WTC11 (cell line): ENCODE measurements around the gene MREG. TPM values are rescaled to one million over a fixed set of nuclear protein-coding genes. Genes with fewer than 3 reads are reported as not detected.

ENCODE experiments used
- ATAC-seq: fragments of 200-7000 bp; cut with Tn5 transposase; 2 replicates; pipeline ENCODE4 v1.10.0; 2021; ENCODE audit warnings: mild to moderate bottlenecking, moderate library complexity
- CTCF ChIA-PET: fragments of 300-600 bp; sonication (Branson Sonifier 250); formaldehyde crosslinking; loops from one replicate; lab custom pipeline; 2021; ENCODE audit warnings: antibody characterized with exemption; lab: Charles Lee
- POLR2A ChIA-PET: fragments of 350-600 bp; sonication (Branson Sonifier 250); formaldehyde crosslinking; loops from one replicate; lab custom pipeline; 2021; ENCODE audit warnings: antibody characterized with exemption; lab: Charles Lee
- DNase-seq: peaks from one replicate; pipeline ENCODE4 v3.0.0; 2021; ENCODE audit warnings: low spot score
- H3K27ac Mint-ChIP-seq: 2 replicates; pipeline ENCODE4 v1.8.0; 2021; ENCODE audit warnings: mixed read lengths
- H3K27me3 Mint-ChIP-seq: 2 replicates; pipeline ENCODE4 v1.8.0; 2021; ENCODE audit warnings: low read depth, mild to moderate bottlenecking, moderate library complexity, mixed read lengths
- H3K36me3 Mint-ChIP-seq: 2 replicates; pipeline ENCODE4 v1.8.0; 2021; ENCODE audit warnings: mixed read lengths
- H3K4me1 Mint-ChIP-seq: 2 replicates; pipeline ENCODE4 v1.8.0; 2022; ENCODE audit warnings: mixed read lengths
- H3K4me3 Mint-ChIP-seq: 2 replicates; pipeline ENCODE4 v1.8.0; 2021; ENCODE audit warnings: mild to moderate bottlenecking, moderate library complexity, mixed read lengths
- H3K9me3 Mint-ChIP-seq: 2 replicates; pipeline ENCODE4 v1.8.0; 2021; ENCODE audit warnings: mixed read lengths
- ATF1 ChIP-seq: sonication (generic); formaldehyde crosslinking; IDR thresholded peaks from 2 replicates; pipeline ENCODE4 v1.8.1; 2023; ENCODE audit warnings: mild to moderate bottlenecking, moderate library complexity, missing genetic modification reagents
- CBFB ChIP-seq: sonication (generic); formaldehyde crosslinking; IDR thresholded peaks from 2 replicates; pipeline ENCODE4 v1.8.1; 2022; ENCODE audit warnings: mild to moderate bottlenecking, low read depth, missing genetic modification reagents
- CTCF ChIP-seq: fragments of 200-600 bp; IDR thresholded peaks from 2 replicates; pipeline ENCODE4 v1.8.0; 2022; ENCODE audit warnings: antibody characterized with exemption
- GABPB1 ChIP-seq: sonication (generic); formaldehyde crosslinking; IDR thresholded peaks from 2 replicates; pipeline ENCODE4 v1.8.1; 2023; ENCODE audit warnings: mild to moderate bottlenecking, missing genetic modification reagents
- NFYB ChIP-seq: sonication (generic); formaldehyde crosslinking; conservative IDR thresholded peaks from 2 replicates; pipeline ENCODE4 v1.8.0; 2022; ENCODE audit warnings: low read depth, missing genetic modification reagents
- NR1H2 ChIP-seq: sonication (generic); formaldehyde crosslinking; IDR thresholded peaks from 2 replicates; pipeline ENCODE4 v1.9.0; 2021; ENCODE audit warnings: mild to moderate bottlenecking, moderate library complexity, missing genetic modification reagents
- NR2C2 ChIP-seq: sonication (generic); formaldehyde crosslinking; IDR thresholded peaks from 2 replicates; pipeline ENCODE4 v1.8.0; 2022; ENCODE audit warnings: mild to moderate bottlenecking, missing genetic modification reagents
- SP1 ChIP-seq: sonication (generic); formaldehyde crosslinking; conservative IDR thresholded peaks from 2 replicates; pipeline ENCODE4 v1.8.1; 2022; ENCODE audit warnings: missing genetic modification reagents
- ZMAT4 ChIP-seq: fragments of 250-450 bp; sonication (Bioruptor Pico); IDR thresholded peaks from 2 replicates; pipeline ENCODE4 v1.9.0; 2021; ENCODE audit warnings: mild to moderate bottlenecking
- ZNF263 ChIP-seq: sonication (generic); formaldehyde crosslinking; IDR thresholded peaks from 2 replicates; pipeline ENCODE4 v1.8.1; 2022; ENCODE audit warnings: low read depth, mild to moderate bottlenecking, moderate library complexity, missing genetic modification reagents
- ZNF317 ChIP-seq: sonication (generic); formaldehyde crosslinking; IDR thresholded peaks from 2 replicates; pipeline ENCODE4 v1.8.1; 2023; ENCODE audit warnings: low read depth, mild to moderate bottlenecking, moderate library complexity, missing genetic modification reagents, borderline replicate concordance
- ZNF396 ChIP-seq: fragments of 250-450 bp; sonication (Bioruptor Pico); IDR thresholded peaks from 2 replicates; pipeline ENCODE4 v1.8.0; 2021; ENCODE audit warnings: mild to moderate bottlenecking, moderate library complexity, borderline replicate concordance
- ZNF423 ChIP-seq: fragments of 250-450 bp; sonication (Bioruptor Pico); IDR thresholded peaks from 2 replicates; pipeline ENCODE4 v2.1.2; 2022; ENCODE audit warnings: mild to moderate bottlenecking, moderate library complexity
- total RNA-seq: library from RNA; stranded (reverse); gene quantifications from 3 replicates; pipeline ENCODE4 v1.2.3, GENCODE V29; 2021
- TF ChIP-seq, protein P1 (sequence below): sonication (generic); formaldehyde crosslinking; IDR thresholded peaks from 2 replicates; pipeline ENCODE4 v1.8.1; 2023; ENCODE audit warnings: mild to moderate bottlenecking, moderate library complexity, missing genetic modification reagents
- TF ChIP-seq, protein P2 (sequence below): fragments of 250-450 bp; sonication (Bioruptor Pico); IDR thresholded peaks from 2 replicates; pipeline ENCODE4 v1.9.0; 2021; ENCODE audit warnings: mild to moderate bottlenecking, borderline replicate concordance
- TF ChIP-seq, protein P3 (sequence below): fragments of 250-450 bp; sonication (Bioruptor Pico); IDR thresholded peaks from 2 replicates; pipeline ENCODE4 v1.8.0; 2021; ENCODE audit warnings: mild to moderate bottlenecking
- TF ChIP-seq, protein P4 (sequence below): fragments of 250-450 bp; sonication (Bioruptor Pico); IDR thresholded peaks from 2 replicates; pipeline ENCODE4 v2.1.2; 2022; ENCODE audit warnings: mild to moderate bottlenecking, moderate library complexity
- TF ChIP-seq, protein P5 (sequence below): sonication (generic); formaldehyde crosslinking; IDR thresholded peaks from 2 replicates; pipeline ENCODE4 v1.8.0; 2022; ENCODE audit warnings: mild to moderate bottlenecking, missing genetic modification reagents

The MREG gene
- total RNA-seq, 1 experiment from 2014 or later, result 23.8 TPM

GRCh38 chr2:215912299-215912842 lies 101.0 kb downstream of the MREG start:
- DNase-seq, result no peak
- CTCF ChIA-PET, result interaction anchor here (1.4 kb wide), 1 partner anchor 84 kb away, joined by 6 read pairs; no protein-coding TSS in a partner anchor
- no peaks in the 10 kb centered on the region; the same call in 1 of the 2 replicates for H3K27me3 Mint-ChIP-seq
- 0 out of 2 replicates have a peak, but pooled peaks have one; percentile 18 for TF ChIP-seq CTCF
- TF ChIP-seq ZNF423 (CRISPR knock-in tag), result no peak
- no peak for TF ChIP-seq CBFB (CRISPR knock-in tag)
- TF ChIP-seq, protein P1, sequence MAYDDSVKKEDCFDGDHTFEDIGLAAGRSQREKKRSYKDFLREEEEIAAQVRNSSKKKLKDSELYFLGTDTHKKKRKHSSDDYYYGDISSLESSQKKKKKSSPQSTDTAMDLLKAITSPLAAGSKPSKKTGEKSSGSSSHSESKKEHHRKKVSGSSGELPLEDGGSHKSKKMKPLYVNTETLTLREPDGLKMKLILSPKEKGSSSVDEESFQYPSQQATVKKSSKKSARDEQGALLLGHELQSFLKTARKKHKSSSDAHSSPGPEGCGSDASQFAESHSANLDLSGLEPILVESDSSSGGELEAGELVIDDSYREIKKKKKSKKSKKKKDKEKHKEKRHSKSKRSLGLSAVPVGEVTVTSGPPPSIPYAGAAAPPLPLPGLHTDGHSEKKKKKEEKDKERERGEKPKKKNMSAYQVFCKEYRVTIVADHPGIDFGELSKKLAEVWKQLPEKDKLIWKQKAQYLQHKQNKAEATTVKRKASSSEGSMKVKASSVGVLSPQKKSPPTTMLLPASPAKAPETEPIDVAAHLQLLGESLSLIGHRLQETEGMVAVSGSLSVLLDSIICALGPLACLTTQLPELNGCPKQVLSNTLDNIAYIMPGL, result no peak
- no peak for TF ChIP-seq ZNF396 (CRISPR knock-in tag)
- TF ChIP-seq, all 79 proteins: peak for 1
- ATAC-seq, result no peak
- H3K4me3 Mint-ChIP-seq, result no peak overlapping the region
- H3K36me3 Mint-ChIP-seq, result peaks cover 31% of the 10 kb centered on the region
- POLR2A ChIA-PET, result no interaction called here
- H3K27ac Mint-ChIP-seq, result no peak overlapping the region
- H3K9me3 Mint-ChIP-seq, result peaks cover 44% of the 10 kb centered on the region
- peaks cover 17% of the 10 kb centered on the region for H3K4me1 Mint-ChIP-seq

DNA sequence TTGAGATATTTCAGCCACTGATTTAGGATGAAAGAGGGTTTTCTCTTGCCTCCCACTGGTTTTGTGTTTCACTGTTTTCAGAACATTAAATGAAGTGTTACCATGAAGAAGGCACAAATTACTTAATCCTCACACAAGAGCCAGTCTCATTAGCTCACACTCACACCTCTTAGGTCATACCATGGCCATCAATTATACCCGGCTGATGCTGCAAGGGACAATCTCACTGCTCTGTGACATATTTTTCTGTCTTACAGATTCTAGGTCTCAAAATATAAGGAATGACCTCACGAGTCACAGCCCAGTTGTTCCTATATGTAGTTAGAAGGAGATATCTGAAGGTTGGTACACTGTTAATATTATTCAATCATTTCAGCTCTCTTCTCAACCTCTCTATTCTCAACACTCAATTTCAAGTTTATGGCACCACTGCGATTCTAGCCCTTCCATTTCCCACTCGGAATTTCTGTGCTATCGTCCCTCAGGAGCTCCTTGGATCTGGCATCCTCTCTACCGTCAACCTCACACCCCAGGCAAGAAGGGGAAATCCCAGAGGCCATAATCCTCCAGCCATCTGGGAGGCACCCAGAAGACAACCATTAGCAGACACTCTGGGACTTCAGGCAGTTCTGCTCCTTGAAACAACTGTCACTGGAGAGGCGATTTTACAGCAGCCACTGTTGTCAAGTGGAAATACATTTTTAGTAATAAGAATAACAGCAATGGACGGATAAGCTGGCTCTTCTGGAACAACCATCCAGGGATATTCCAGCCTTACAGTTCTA lies 101.9 kb downstream of the MREG start:
- ChIA-PET POLR2A (no interaction called here), CTCF (interaction anchor here (1.4 kb wide), 1 partner anchor 83 kb away, joined by 6 read pairs; no protein-coding TSS in a partner anchor)
- H3K4me1 Mint-ChIP-seq, result peaks cover 8% of the 10 kb centered on the region
- H3K9me3 Mint-ChIP-seq, result peaks cover 37% of the 10 kb centered on the region
- TF ChIP-seq, protein P2, sequence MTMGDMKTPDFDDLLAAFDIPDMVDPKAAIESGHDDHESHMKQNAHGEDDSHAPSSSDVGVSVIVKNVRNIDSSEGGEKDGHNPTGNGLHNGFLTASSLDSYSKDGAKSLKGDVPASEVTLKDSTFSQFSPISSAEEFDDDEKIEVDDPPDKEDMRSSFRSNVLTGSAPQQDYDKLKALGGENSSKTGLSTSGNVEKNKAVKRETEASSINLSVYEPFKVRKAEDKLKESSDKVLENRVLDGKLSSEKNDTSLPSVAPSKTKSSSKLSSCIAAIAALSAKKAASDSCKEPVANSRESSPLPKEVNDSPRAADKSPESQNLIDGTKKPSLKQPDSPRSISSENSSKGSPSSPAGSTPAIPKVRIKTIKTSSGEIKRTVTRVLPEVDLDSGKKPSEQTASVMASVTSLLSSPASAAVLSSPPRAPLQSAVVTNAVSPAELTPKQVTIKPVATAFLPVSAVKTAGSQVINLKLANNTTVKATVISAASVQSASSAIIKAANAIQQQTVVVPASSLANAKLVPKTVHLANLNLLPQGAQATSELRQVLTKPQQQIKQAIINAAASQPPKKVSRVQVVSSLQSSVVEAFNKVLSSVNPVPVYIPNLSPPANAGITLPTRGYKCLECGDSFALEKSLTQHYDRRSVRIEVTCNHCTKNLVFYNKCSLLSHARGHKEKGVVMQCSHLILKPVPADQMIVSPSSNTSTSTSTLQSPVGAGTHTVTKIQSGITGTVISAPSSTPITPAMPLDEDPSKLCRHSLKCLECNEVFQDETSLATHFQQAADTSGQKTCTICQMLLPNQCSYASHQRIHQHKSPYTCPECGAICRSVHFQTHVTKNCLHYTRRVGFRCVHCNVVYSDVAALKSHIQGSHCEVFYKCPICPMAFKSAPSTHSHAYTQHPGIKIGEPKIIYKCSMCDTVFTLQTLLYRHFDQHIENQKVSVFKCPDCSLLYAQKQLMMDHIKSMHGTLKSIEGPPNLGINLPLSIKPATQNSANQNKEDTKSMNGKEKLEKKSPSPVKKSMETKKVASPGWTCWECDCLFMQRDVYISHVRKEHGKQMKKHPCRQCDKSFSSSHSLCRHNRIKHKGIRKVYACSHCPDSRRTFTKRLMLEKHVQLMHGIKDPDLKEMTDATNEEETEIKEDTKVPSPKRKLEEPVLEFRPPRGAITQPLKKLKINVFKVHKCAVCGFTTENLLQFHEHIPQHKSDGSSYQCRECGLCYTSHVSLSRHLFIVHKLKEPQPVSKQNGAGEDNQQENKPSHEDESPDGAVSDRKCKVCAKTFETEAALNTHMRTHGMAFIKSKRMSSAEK, result no peak
- no peak for TF ChIP-seq ZNF263
- H3K4me3 Mint-ChIP-seq, result no peak overlapping the region
- H3K36me3 Mint-ChIP-seq, result peaks cover 28% of the 10 kb centered on the region
- H3K27me3 Mint-ChIP-seq, result no peaks in the 10 kb centered on the region; the same call in 1 of the 2 replicates
- H3K27ac Mint-ChIP-seq, result no peak overlapping the region
- DNase-seq (no peak), ATAC-seq (no peak)

- peaks cover 37% of the 10 kb centered on the region for H3K9me3 Mint-ChIP-seq
- CTCF ChIA-PET, result interaction anchor here (1.4 kb wide), 1 partner anchor 82 kb away, joined by 3 read pairs; no protein-coding TSS in a partner anchor
- POLR2A ChIA-PET, result no interaction called here
These were observed 103.2 kb downstream of the MREG start for GRCh38 chr2:215910180-215910579.

More at GRCh38 chr2:215910180-215910579, 103.2 kb downstream of the MREG start:
- Mint-ChIP-seq H3K4me1 (peaks cover under 1% of the 10 kb centered on the region; the same call in 1 of the 2 replicates), H3K27me3 (no peaks in the 10 kb centered on the region; the same call in 1 of the 2 replicates), H3K36me3 (peaks cover 26% of the 10 kb centered on the region), H3K27ac (no peak overlapping the region), H3K4me3 (no peak overlapping the region)
- no peak for TF ChIP-seq NR1H2 (CRISPR knock-in tag)
- no peak for TF ChIP-seq SP1 (CRISPR knock-in tag)
- TF ChIP-seq ZNF396 (CRISPR knock-in tag), result no peak
- no peak for TF ChIP-seq GABPB1 (CRISPR knock-in tag)
- no peak for TF ChIP-seq ZNF317 (CRISPR knock-in tag)
- TF ChIP-seq ZMAT4, result no peak
- TF ChIP-seq, protein P3, sequence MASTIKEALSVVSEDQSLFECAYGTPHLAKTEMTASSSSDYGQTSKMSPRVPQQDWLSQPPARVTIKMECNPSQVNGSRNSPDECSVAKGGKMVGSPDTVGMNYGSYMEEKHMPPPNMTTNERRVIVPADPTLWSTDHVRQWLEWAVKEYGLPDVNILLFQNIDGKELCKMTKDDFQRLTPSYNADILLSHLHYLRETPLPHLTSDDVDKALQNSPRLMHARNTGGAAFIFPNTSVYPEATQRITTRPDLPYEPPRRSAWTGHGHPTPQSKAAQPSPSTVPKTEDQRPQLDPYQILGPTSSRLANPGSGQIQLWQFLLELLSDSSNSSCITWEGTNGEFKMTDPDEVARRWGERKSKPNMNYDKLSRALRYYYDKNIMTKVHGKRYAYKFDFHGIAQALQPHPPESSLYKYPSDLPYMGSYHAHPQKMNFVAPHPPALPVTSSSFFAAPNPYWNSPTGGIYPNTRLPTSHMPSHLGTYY (CRISPR knock-in tag), result no peak
- TF ChIP-seq NR2C2, result no peak
- TF ChIP-seq, protein P4, sequence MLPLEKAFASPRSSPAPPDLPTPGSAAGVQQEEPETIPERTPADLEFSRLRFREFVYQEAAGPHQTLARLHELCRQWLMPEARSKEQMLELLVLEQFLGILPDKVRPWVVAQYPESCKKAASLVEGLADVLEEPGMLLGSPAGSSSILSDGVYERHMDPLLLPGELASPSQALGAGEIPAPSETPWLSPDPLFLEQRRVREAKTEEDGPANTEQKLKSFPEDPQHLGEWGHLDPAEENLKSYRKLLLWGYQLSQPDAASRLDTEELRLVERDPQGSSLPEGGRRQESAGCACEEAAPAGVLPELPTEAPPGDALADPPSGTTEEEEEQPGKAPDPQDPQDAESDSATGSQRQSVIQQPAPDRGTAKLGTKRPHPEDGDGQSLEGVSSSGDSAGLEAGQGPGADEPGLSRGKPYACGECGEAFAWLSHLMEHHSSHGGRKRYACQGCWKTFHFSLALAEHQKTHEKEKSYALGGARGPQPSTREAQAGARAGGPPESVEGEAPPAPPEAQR, result no peak
- no peak for TF ChIP-seq ATF1 (CRISPR knock-in tag)
- no peak for TF ChIP-seq NFYB (CRISPR knock-in tag)
- TF ChIP-seq, protein P5, sequence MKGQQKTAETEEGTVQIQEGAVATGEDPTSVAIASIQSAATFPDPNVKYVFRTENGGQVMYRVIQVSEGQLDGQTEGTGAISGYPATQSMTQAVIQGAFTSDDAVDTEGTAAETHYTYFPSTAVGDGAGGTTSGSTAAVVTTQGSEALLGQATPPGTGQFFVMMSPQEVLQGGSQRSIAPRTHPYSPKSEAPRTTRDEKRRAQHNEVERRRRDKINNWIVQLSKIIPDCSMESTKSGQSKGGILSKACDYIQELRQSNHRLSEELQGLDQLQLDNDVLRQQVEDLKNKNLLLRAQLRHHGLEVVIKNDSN (CRISPR knock-in tag), result no peak
- DNase-seq, result no peak
- ATAC-seq, result no peak
